Measurements from ENCODE around the gene ANTXRL.

GRCh38 chr10:46290101-46290886, 3.5 kb downstream of the ANTXRL start:
- TF ChIP-seq POLR2A (IDR thresholded peaks at IDR 0.05; ENCODE audit: low read length) (no peak), GATA1 (IDR thresholded peaks at IDR 0.05; ENCODE audit: low read depth, low read length) (no peak)
